Measurements from ENCODE around the gene ULK3.

The ULK3 gene

GRCh38 chr15:74870436-74871215 is 27.7 kb upstream of the ULK3 start:
- TF ChIP-seq, protein P1, sequence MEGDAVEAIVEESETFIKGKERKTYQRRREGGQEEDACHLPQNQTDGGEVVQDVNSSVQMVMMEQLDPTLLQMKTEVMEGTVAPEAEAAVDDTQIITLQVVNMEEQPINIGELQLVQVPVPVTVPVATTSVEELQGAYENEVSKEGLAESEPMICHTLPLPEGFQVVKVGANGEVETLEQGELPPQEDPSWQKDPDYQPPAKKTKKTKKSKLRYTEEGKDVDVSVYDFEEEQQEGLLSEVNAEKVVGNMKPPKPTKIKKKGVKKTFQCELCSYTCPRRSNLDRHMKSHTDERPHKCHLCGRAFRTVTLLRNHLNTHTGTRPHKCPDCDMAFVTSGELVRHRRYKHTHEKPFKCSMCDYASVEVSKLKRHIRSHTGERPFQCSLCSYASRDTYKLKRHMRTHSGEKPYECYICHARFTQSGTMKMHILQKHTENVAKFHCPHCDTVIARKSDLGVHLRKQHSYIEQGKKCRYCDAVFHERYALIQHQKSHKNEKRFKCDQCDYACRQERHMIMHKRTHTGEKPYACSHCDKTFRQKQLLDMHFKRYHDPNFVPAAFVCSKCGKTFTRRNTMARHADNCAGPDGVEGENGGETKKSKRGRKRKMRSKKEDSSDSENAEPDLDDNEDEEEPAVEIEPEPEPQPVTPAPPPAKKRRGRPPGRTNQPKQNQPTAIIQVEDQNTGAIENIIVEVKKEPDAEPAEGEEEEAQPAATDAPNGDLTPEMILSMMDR (IDR thresholded peaks at IDR 0.05; ENCODE audit: extremely low read depth, missing control alignments), result no peak
- no peak for DNase-seq (ENCODE audit: low spot score)

DNA sequence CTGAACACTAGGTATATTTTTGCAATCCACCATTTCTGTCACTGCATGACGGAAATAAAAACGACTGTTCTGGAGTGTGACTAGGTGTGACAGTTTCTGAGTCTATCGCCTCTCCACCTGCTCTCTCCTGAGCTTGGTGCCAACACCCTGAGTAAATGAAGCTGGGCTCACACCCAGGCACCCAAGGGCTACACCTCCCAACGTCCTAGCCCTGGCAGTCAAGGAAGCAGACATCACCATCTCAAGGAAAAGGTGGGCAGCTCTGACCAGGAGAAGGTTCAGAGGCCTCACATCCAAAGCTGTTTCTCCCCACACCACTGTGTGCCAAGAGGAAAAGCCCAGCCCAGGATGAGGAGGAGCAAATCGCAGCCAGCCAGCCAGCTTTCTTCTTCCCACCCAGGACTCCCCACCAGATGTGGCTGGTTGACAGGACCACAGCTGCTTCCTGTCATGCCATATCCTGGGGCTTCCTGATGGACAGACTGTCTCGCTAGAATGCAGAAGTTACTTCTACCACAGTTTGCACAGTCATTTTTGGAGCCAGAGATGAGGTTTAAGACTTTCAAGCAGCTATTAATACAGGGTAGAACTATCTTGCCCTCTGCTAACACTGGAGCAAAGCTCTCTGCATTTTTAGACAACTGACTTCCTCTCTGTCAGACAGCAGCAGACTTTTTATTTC is 26.9 kb upstream of the ULK3 start:
- TF ChIP-seq, protein P1 (IDR thresholded peaks at IDR 0.05; ENCODE audit: extremely low read depth, missing control alignments), result no peak
- DNase-seq (ENCODE audit: low spot score), result peak; percentile 80

DNA sequence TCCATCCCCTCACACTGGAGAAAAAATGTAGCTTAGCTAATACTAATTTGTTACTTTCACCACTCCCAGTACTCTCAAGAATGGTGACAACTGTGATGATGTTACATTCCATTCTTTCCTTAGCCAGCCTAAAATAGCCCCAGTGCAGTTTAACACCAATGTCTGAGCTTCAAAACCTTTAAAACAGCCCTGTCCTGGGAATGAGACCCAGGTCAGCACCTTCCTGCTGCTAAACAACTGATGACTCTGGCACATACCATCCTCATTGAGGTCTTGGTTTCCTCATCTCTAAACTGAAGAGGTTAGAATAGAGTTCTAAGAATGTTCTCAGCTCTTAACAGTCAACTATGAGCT is 26.4 kb upstream of the ULK3 start:
- TF ChIP-seq, protein P1 (IDR thresholded peaks at IDR 0.05; ENCODE audit: extremely low read depth, missing control alignments), result no peak
- no peak for DNase-seq (ENCODE audit: low spot score)

DNA sequence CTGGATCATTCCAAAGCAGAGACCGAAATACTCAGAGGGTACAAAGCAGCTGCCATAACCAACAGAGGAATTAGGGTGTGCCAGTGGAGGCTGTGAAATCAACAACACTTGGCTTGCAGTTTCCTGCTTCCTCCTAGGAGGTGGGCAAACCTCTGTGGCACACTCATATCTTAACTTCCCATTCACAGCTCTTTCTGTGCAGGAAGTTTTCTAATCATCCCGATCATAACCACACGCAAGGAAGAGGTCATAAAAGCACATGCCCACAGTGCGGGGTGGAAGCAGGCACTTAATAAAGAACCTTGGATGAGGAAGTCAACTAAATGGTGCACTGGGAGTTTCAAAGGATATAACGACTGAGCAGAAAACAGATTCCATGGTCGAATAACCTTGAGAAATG is 25.1 kb upstream of the ULK3 start:
- TF ChIP-seq, protein P1 (IDR thresholded peaks at IDR 0.05; ENCODE audit: extremely low read depth, missing control alignments), result no peak
- DNase-seq (ENCODE audit: low spot score), result no peak

DNA sequence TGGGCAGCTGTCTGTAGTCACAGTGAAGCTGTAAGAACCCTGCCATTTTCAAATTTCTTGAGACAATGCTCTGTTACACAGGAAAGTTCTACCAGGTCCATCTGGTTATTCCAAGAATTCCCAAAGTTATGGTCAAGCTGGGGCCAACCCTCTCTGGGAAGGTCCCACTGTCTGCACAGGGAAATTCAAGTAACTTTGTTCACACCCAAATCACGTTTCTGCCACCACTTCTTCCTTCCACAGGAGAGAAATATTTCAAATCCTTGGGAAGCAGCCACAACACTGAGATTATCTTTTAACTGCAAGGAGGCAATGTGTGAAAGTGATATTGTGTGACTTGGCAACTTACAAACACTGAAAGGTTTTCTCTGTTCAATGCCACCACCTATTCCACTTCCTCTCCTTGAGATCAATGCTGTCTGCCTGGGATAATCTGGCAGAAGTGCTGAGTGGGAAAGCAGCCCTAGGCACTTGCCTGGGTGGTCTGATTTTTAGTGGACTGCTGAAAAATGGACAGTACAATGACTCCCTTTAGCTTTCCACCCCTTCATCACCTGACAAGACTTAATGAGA is 24.6 kb upstream of the ULK3 start:
- TF ChIP-seq, protein P1 (IDR thresholded peaks at IDR 0.05; ENCODE audit: extremely low read depth, missing control alignments), result no peak
- DNase-seq (ENCODE audit: low spot score), result no peak

- DNase-seq (ENCODE audit: low spot score), result no peak
- TF ChIP-seq, protein P1 (IDR thresholded peaks at IDR 0.05; ENCODE audit: extremely low read depth, missing control alignments), result no peak
Measured at GRCh38 chr15:74866090-74866489, 23.1 kb upstream of the ULK3 start.

DNA sequence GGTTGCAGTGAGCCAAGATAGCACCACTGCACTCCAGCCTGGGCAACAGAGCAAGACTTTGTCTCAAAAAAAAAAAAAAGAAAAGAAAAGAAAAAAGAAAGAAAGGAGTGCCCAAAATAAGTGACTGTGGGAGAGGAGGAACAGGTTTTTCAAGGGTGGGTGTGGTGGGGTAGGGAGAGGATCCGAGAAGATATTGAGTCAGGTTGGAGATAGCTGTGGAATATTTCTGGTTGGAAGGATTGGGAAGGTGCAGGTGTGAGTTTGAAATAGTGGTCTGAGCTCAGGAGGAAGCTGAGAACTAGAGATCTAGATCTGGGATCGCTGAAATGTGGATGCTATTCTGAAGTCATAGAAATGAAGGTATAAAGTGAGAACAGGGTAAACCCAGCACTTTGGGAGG is 22.4 kb upstream of the ULK3 start:
- TF ChIP-seq, protein P1 (IDR thresholded peaks at IDR 0.05; ENCODE audit: extremely low read depth, missing control alignments), result no peak

More for the DNA sequence above, 22.4 kb upstream of the ULK3 start:
- DNase-seq (ENCODE audit: low spot score), result no peak

All from GM20000 (cell line).